ENCODE data around the gene RBMS1. TPM values are rescaled to one million over a fixed set of nuclear protein-coding genes. Genes with fewer than 3 reads are reported as not detected.

The RBMS1 gene
- total and polyA plus RNA-seq, 2 of the 13 experiments (the other 11 are each of a cell fraction or from before 2014, with no cell fraction given), result 55.5 to 110 TPM

DNA sequence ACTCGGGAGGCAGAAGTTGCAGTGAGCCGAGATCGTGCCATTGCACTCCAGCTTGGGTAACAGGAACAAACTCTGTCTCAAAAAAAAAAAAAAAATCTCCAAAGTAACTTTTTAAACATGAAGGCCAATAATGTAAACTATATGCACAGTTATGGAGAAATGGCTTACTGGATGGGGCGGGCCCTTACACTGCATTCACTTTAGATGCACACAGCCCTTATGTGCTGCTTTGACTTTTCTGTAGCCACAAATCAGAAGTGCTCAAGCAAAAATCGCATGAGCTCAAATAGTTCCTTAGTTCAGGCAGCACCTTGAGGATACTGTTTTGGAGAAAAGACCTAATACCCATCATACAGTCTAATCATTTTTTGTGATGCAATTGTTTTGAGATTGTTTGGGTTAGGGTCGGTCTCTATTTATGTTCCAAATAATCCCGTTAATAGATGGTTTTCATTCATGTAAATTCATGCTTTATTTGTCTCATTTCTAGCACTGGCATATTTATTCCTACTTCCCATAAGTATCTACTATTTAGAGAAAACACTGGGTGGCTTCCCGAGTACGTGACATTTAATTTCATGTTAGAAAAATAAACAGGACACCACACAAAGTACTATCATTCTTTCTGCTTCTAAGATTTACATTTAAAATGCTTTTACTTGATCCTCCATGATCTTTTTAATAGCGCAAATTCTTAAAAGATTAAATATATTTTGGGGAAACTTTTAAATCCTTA is 34.7 kb downstream of the RBMS1 start:
- 96% methylated on average over 10 of the region's 10 CpGs for WGBS (ENCODE audit: low lambda C conversion rate)
- H4K20me1 ChIP-seq (ENCODE audit: insufficient read depth, low read length), result peaks cover 33% of the 10 kb centered on the region
- H3K27me3 ChIP-seq (ENCODE audit: control insufficient read depth in 1 of 2, insufficient read depth in 2 of 2, low read length in 2 of 2), result no peaks in the 10 kb centered on the region
- in situ Hi-C loops (cut with HindIII; ENCODE audit: extremely low pct_ligation_motif_present, low pct_unique_long_range_greater_than_20kb), result no loop called here
- ATAC-seq (no peak), FAIRE-seq (no peak), DNase-seq (ENCODE audit: low spot score) (no peak)
- H3K9me3 ChIP-seq (ENCODE audit: low read length), result no peaks in the 10 kb centered on the region
- TF ChIP-seq, protein P1, sequence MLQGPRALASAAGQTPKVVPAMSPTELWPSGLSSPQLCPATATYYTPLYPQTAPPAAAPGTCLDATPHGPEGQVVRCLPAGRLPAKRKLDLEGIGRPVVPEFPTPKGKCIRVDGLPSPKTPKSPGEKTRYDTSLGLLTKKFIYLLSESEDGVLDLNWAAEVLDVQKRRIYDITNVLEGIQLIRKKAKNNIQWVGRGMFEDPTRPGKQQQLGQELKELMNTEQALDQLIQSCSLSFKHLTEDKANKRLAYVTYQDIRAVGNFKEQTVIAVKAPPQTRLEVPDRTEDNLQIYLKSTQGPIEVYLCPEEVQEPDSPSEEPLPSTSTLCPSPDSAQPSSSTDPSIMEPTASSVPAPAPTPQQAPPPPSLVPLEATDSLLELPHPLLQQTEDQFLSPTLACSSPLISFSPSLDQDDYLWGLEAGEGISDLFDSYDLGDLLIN (CRISPR knock-in tag; IDR thresholded peaks at IDR 0.05; ENCODE audit: borderline replicate concordance), result no peak
- TF ChIP-seq, protein P2, sequence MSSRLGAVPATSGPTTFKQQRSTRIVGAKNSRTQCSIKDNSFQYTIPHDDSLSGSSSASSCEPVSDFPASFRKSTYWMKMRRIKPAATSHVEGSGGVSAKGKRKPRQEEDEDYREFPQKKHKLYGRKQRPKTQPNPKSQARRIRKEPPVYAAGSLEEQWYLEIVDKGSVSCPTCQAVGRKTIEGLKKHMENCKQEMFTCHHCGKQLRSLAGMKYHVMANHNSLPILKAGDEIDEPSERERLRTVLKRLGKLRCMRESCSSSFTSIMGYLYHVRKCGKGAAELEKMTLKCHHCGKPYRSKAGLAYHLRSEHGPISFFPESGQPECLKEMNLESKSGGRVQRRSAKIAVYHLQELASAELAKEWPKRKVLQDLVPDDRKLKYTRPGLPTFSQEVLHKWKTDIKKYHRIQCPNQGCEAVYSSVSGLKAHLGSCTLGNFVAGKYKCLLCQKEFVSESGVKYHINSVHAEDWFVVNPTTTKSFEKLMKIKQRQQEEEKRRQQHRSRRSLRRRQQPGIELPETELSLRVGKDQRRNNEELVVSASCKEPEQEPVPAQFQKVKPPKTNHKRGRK (CRISPR knock-in tag; IDR thresholded peaks at IDR 0.05), result no peak
- TF ChIP-seq ARID2 (CRISPR knock-in tag; IDR thresholded peaks at IDR 0.05; ENCODE audit: borderline replicate concordance) (no peak), ZNF607 (CRISPR knock-in tag; IDR thresholded peaks at IDR 0.05; ENCODE audit: borderline replicate concordance) (no peak), TCF7L2 (IDR thresholded peaks at IDR 0.05; ENCODE audit: low read depth, low read length) (no peak), ZFP90 (CRISPR knock-in tag; IDR thresholded peaks at IDR 0.05; ENCODE audit: borderline replicate concordance) (no peak)
- TF ChIP-seq, protein P3, sequence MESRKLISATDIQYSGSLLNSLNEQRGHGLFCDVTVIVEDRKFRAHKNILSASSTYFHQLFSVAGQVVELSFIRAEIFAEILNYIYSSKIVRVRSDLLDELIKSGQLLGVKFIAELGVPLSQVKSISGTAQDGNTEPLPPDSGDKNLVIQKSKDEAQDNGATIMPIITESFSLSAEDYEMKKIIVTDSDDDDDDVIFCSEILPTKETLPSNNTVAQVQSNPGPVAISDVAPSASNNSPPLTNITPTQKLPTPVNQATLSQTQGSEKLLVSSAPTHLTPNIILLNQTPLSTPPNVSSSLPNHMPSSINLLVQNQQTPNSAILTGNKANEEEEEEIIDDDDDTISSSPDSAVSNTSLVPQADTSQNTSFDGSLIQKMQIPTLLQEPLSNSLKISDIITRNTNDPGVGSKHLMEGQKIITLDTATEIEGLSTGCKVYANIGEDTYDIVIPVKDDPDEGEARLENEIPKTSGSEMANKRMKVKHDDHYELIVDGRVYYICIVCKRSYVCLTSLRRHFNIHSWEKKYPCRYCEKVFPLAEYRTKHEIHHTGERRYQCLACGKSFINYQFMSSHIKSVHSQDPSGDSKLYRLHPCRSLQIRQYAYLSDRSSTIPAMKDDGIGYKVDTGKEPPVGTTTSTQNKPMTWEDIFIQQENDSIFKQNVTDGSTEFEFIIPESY (CRISPR knock-in tag; IDR thresholded peaks at IDR 0.05), result no peak
- POLR2A ChIA-PET, result no interaction called here
- H3K9ac ChIP-seq (ENCODE audit: insufficient read depth, low read depth, low read length), result no peak overlapping the region
- H3K36me3 ChIP-seq (replicated peaks in 1 of 2; ENCODE audit: control insufficient read depth in 1 of 2, insufficient read depth in 2 of 2, low read length in 2 of 2), result no peaks in the 10 kb centered on the region; a peak in 2 of 5 replicates
- H3K27ac ChIP-seq (ENCODE audit: extremely low read length, insufficient read depth, low read length), result no peak overlapping the region
- CTCF ChIA-PET (ENCODE audit: low intra/inter-chr PET ratio, low total read pairs), result no interaction called here
- H3K79me2 ChIP-seq (ENCODE audit: insufficient read depth, low read length), result peaks cover 33% of the 10 kb centered on the region
- no peak overlapping the region for H2AFZ ChIP-seq (ENCODE audit: low read length)
- intact Hi-C loops (cut with micrococcal nuclease; ENCODE audit: unreplicated experiment), result no loop called here
- peaks cover 16% of the 10 kb centered on the region for H3K4me1 ChIP-seq (ENCODE audit: insufficient read depth, low read length)
- H3K4me3 ChIP-seq (replicated peaks in 1 of 3; ENCODE audit: insufficient read depth in 1 of 3, low read depth in 2 of 3, low read length in 3 of 3), result no peak overlapping the region
- no TSS peak for BruUV-seq (replicated peaks)
- no peak overlapping the region for H3K4me2 ChIP-seq (ENCODE audit: low read depth, low read length)

All from HepG2 (cell line).